Osteoblast (primary cell): ENCODE data around the gene MICU1. TPM values are rescaled to one million over a fixed set of nuclear protein-coding genes. Genes with fewer than 3 reads are reported as not detected.
"Not testable (repeated sequence)": the region's sequence is repeated elsewhere in the genome, so short reads cannot be mapped to it uniquely, and the experiment has no call there.

Source experiments
- DNase-seq: peaks from one replicate; pipeline ENCODE4 v3.0.0; 2011; ENCODE audit warnings: low spot score, mixed read lengths; ENCODE audit not compliant: insufficient read length; ENCODE audit errors: missing footprints
- H2AFZ ChIP-seq: 2 replicates; pipeline ENCODE4 v1.6.0; 2011; ENCODE audit warnings: mild to moderate bottlenecking, low read length
- H3K27ac ChIP-seq: 2 replicates; pipeline ENCODE4 v1.5.1; 2011; ENCODE audit warnings: mild to moderate bottlenecking, low read depth, low read length, moderate library complexity
- H3K27me3 ChIP-seq: 2 replicates; pipeline ENCODE4 v1.6.0; 2012; ENCODE audit warnings: mild to moderate bottlenecking, control low read depth, inconsistent platforms, low read length, moderate library complexity; ENCODE audit not compliant: insufficient read depth
- H3K36me3 ChIP-seq: 2 replicates; pipeline ENCODE4 v1.5.1; 2011; ENCODE audit warnings: mild to moderate bottlenecking, low read length, control low read depth, moderate library complexity; ENCODE audit not compliant: insufficient read depth
- H3K4me1 ChIP-seq: 2 replicates; pipeline ENCODE4 v1.5.1; 2011; ENCODE audit warnings: mild to moderate bottlenecking, low read length, control low read depth, moderate library complexity; ENCODE audit not compliant: insufficient read depth
- H3K4me2 ChIP-seq: 2 replicates; pipeline ENCODE4 v1.6.0; 2011; ENCODE audit warnings: mild to moderate bottlenecking, low read length; ENCODE audit not compliant: insufficient read depth
- H3K4me3 ChIP-seq: fragments of 200-600 bp; sonication (generic); 3 replicates; pipeline ENCODE4 v1.5.1; 2012; ENCODE audit warnings: mild to moderate bottlenecking, low read length, inconsistent platforms; ENCODE audit not compliant: insufficient read depth
- H3K79me2 ChIP-seq: 2 replicates; pipeline ENCODE4 v1.6.0; 2012; ENCODE audit warnings: mild to moderate bottlenecking, low read length, control low read depth, inconsistent platforms; ENCODE audit not compliant: insufficient read depth
- H3K9me3 ChIP-seq: 2 replicates; pipeline ENCODE4 v1.5.1; 2011; ENCODE audit warnings: low read depth, low read length, control low read depth
- H4K20me1 ChIP-seq: 2 replicates; pipeline ENCODE4 v1.6.0; 2012; ENCODE audit warnings: mild to moderate bottlenecking, low read length, control low read depth; ENCODE audit not compliant: insufficient read depth
- CTCF ChIP-seq: IDR thresholded peaks from 2 replicates; pipeline ENCODE4 v1.5.1; 2011; ENCODE audit warnings: mild to moderate bottlenecking, low read depth, low read length, moderate library complexity; ENCODE audit errors: extremely low read depth
- total RNA-seq: library from RNA; depleted of rRNA; stranded (reverse); fragments of >200 nt; gene quantifications from 2 replicates; pipeline ENCODE4 v1.2.3, GENCODE V29; 2012

The MICU1 gene
- total RNA-seq, 1 donor = 79.6 TPM

DNA sequence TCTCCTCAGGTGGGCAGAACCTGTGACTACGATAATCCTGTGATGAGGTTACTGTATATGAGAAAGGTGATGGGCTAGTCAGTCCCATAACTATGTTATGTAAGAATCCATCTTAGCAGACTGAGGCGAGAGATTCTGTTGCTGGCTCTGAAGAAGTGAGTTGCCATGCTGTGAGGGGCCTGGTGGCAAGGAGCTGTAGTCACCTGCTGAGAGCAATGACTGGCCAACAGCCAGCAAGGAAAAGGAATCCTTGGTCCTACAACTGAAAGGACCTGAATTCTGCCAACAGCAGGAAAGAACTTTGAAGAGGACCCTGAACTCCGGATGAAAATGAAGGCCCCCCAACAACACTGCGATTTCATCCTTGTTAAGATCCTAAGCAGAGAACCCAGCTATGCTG is 240.2 kb downstream of the MICU1 start:
- Histone ChIP-seq H3K27me3 (no peaks in the 10 kb centered on the region), H3K79me2 (no peaks in the 10 kb centered on the region), H3K4me3 (no peak overlapping the region), H3K27ac (no peak overlapping the region), H2AFZ (no peak overlapping the region), H3K9me3 (no peaks in the 10 kb centered on the region), H4K20me1 (no peaks in the 10 kb centered on the region), H3K36me3 (no peaks in the 10 kb centered on the region), H3K4me2 (no peak overlapping the region), H3K4me1 (no peaks in the 10 kb centered on the region)
- no peak for TF ChIP-seq CTCF
- DNase-seq = no peak

DNA sequence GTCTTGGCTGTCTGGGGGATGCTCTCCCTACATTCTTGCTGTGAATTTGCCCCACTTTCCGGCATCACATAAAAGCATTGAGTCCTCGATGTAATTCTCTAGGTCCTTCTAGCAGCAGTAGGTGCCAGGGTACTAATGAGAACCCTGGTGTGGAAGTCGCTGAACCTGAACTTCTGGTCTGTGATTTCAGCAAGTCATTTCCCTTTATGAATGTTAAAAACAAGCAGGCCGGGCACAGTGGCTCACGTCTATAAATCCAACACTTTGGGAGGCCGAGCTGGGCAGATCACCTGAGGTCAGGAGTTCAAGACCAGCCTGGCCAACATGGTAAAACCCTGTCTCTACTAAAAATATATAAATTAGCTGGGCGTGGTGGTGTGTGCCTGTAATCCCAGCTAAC is 240.9 kb downstream of the MICU1 start:
- H3K36me3 ChIP-seq = not testable (repeated sequence)

DNA sequence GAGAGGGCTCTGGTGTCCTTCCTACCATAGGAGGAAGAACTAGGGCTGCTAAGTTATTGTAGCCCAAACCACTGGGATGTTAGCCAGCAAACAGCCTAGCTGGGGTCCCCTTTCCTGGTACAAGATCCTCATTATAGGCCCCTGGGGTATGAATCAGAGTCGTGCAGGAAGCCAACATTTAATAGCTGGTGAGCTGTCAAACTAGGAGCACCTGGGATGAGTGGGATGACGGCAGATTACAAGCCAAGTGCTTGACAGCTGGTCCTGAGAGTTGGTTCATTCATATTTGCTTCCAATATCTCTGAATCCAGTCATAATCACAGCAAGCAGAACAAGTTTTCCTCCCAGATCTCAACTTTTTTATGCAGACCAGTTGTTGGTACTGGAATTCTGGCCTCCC is 246.1 kb downstream of the MICU1 start:
- no peak for DNase-seq
- no peak overlapping the region for H3K27ac ChIP-seq
- no peaks in the 10 kb centered on the region for H3K79me2 ChIP-seq
- no peaks in the 10 kb centered on the region for H4K20me1 ChIP-seq
- H3K36me3 ChIP-seq = peaks cover 7% of the 10 kb centered on the region
- H3K4me3 ChIP-seq = no peak overlapping the region
- no peak overlapping the region for H3K4me2 ChIP-seq
- no peak for TF ChIP-seq CTCF
- H3K4me1 ChIP-seq = no peaks in the 10 kb centered on the region
- no peaks in the 10 kb centered on the region for H3K9me3 ChIP-seq
- no peak overlapping the region for H2AFZ ChIP-seq
- H3K27me3 ChIP-seq = no peaks in the 10 kb centered on the region

More for the DNA sequence above, 240.9 kb downstream of the MICU1 start:
- not testable (repeated sequence) for H4K20me1 ChIP-seq, H3K4me3 ChIP-seq, H3K27ac ChIP-seq, DNase-seq, H3K79me2 ChIP-seq, H3K27me3 ChIP-seq, H3K4me2 ChIP-seq, H3K4me1 ChIP-seq, H3K9me3 ChIP-seq, H2AFZ ChIP-seq

DNA sequence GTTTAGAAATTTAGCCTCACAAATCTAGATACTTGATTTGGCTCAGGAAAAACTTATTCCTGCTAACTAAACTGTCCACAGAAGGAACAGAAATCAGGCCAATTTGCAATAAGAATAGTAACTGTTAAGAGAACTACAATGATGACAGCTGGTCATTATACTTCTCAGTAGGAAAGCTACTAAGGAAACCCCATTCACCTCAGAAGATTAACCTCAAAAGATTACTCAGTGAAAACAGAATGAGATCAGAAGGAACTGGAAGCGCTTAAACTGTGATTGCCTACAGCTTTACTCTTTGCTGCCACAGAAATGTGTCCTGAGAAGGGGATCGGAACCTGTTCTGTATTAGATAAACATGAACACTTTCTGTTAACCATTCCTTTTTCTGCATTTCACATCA is 246.8 kb downstream of the MICU1 start:
- Histone ChIP-seq H4K20me1 (no peaks in the 10 kb centered on the region), H3K36me3 (peaks cover 7% of the 10 kb centered on the region), H3K4me3 (no peak overlapping the region), H3K27me3 (no peaks in the 10 kb centered on the region), H3K9me3 (no peaks in the 10 kb centered on the region), H3K4me2 (no peak overlapping the region), H3K4me1 (no peaks in the 10 kb centered on the region), H2AFZ (no peak overlapping the region), H3K27ac (no peak overlapping the region), H3K79me2 (no peaks in the 10 kb centered on the region)
- TF ChIP-seq CTCF = no peak
- DNase-seq = no peak

DNA sequence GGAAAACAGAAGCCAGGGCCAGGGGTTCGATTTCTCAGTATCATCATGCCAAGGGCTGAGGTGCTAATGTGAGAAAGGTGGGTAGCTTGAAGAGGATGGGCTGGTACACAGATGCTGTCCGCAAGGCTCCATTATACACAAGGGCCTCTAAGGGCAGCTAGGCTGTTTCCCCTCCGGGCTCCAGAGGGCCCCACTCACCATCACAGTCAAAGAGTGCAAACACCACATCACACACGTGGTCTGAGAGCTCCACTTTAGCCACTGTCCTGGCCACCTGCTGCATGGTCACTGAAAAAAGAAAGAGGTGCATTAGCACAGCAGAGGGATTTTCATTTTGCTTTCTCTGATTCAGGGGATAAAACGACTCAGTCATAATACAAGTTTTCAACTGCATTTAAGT is 250.3 kb downstream of the MICU1 start:
- Histone ChIP-seq H3K4me1 (no peaks in the 10 kb centered on the region), H3K36me3 (peaks cover 7% of the 10 kb centered on the region), H3K9me3 (no peaks in the 10 kb centered on the region), H3K27me3 (no peaks in the 10 kb centered on the region), H3K79me2 (no peaks in the 10 kb centered on the region), H3K4me3 (no peak overlapping the region), H2AFZ (no peak overlapping the region), H3K4me2 (no peak overlapping the region), H4K20me1 (no peaks in the 10 kb centered on the region), H3K27ac (no peak overlapping the region)
- DNase-seq = no peak
- no peak for TF ChIP-seq CTCF
